HepG2 (cell line): Measurements from ENCODE around the gene VAMP8. TPM values are rescaled to one million over a fixed set of nuclear protein-coding genes. Genes with fewer than 3 reads are reported as not detected.

Experiments used
- ATAC-seq: fragments of 200-7000 bp; cut with Tn5 transposase; 3 replicates; pipeline ENCODE4 v1.9.1; 2020; ENCODE audit warnings: mild to moderate bottlenecking, moderate library complexity
- BruUV-seq: library from RNA; stranded (reverse); fragments of 400-500 nt; replicated peaks from 2 replicates; lab custom pipeline; 2021; lab: Mats Ljungman, UMichigan
- CTCF ChIA-PET: fragments of 300-600 bp; formaldehyde crosslinking; extraction: SDS; loops from one replicate; lab custom pipeline; 2021; ENCODE audit warnings: low total read pairs, inconsistent platforms, low intra/inter-chr PET ratio; lab: Yijun Ruan, JAX
- POLR2A ChIA-PET: fragments of 350-600 bp; sonication (Branson Sonifier 250); formaldehyde crosslinking; loops from one replicate; lab custom pipeline; 2020; ENCODE audit warnings: antibody characterized with exemption, inconsistent platforms; lab: Yijun Ruan, JAX
- DNase-seq: peaks from one replicate; pipeline ENCODE4 v3.0.0-alpha.2; 2015; ENCODE audit warnings: low spot score
- FAIRE-seq: peaks from 3 replicates; lab custom pipeline; 2011; peaks lifted over from hg19 to GRCh38; lab: Jason Lieb, UNC
- H2AFZ ChIP-seq: one replicate; pipeline ENCODE4 v1.6.1; 2011; ENCODE audit warnings: low read length, inconsistent platforms
- H3K27ac ChIP-seq: fragments of 300-600 bp; 3 replicates; pipeline ENCODE4 v1.8.0; 2011; ENCODE audit warnings: mixed run types, mild to moderate bottlenecking, mixed read lengths, low read length, inconsistent platforms; ENCODE audit not compliant: insufficient read depth; ENCODE audit errors: extremely low read length
- H3K27me3 ChIP-seq, 2 experiments: fragments of 200-600 bp in 1 of 2; 2 replicates in 1 of 2; 3 replicates in 1 of 2; pipeline versions ENCODE4 v1.6.0 to v1.8.0; 2011; ENCODE audit warnings: low read length in 2 of 2, mild to moderate bottlenecking in 2 of 2, moderate library complexity in 2 of 2, inconsistent platforms in 1 of 2; ENCODE audit not compliant: insufficient read depth in 2 of 2, control insufficient read depth in 1 of 2
- H3K36me3 ChIP-seq, 2 experiments: fragments of 200-600 bp in 1 of 2; replicated peaks in 1 of 2; 2 replicates in 1 of 2; 3 replicates in 1 of 2; pipeline versions ENCODE4 v1.5.1 to v1.8.0; 2011; ENCODE audit warnings: low read length in 2 of 2, inconsistent platforms in 1 of 2; ENCODE audit not compliant: insufficient read depth in 2 of 2, control insufficient read depth in 1 of 2
- H3K4me1 ChIP-seq: 2 replicates; pipeline ENCODE4 v1.5.1; 2012; ENCODE audit warnings: low read length, inconsistent platforms; ENCODE audit not compliant: insufficient read depth
- H3K4me2 ChIP-seq: 2 replicates; pipeline ENCODE4 v1.6.0; 2011; ENCODE audit warnings: low read depth, low read length, inconsistent platforms
- H3K4me3 ChIP-seq, 3 experiments: fragments of 200-600 bp in 1 of 3; sonication (generic), shearing (Covaris generic) in 1 of 3; replicated peaks in 1 of 3; 2 replicates each; pipeline ENCODE4 v1.5.1; 2011 to 2016; ENCODE audit warnings: low read length in 3 of 3, inconsistent platforms in 2 of 3, low read depth in 2 of 3, mild to moderate bottlenecking in 2 of 3, control low read depth in 1 of 3, mixed read lengths in 1 of 3; ENCODE audit not compliant: insufficient read depth in 1 of 3
- H3K79me2 ChIP-seq: one replicate; pipeline ENCODE4 v1.6.1; 2011; ENCODE audit warnings: low read length, inconsistent platforms; ENCODE audit not compliant: insufficient read depth
- H3K9ac ChIP-seq: 2 replicates; pipeline ENCODE4 v1.6.0; 2011; ENCODE audit warnings: mild to moderate bottlenecking, low read depth, low read length, inconsistent platforms; ENCODE audit not compliant: insufficient read depth
- H3K9me3 ChIP-seq: 2 replicates; pipeline ENCODE4 v1.5.1; 2012; ENCODE audit warnings: mild to moderate bottlenecking, low read length
- H4K20me1 ChIP-seq: 2 replicates; pipeline ENCODE4 v1.6.0; 2011; ENCODE audit warnings: inconsistent platforms, mild to moderate bottlenecking, low read length, moderate library complexity; ENCODE audit not compliant: insufficient read depth
- CCAR2 ChIP-seq: fragments of 200-400 bp; formaldehyde crosslinking; optimal IDR thresholded peaks from 2 replicates; pipeline ENCODE3; 2018; ENCODE audit warnings: low read depth, mild to moderate bottlenecking, low read length, moderate library complexity
- DPF2 ChIP-seq: sonication (generic); formaldehyde crosslinking; IDR thresholded peaks from 2 replicates; pipeline ENCODE4 v1.4.0; 2020; ENCODE audit warnings: mild to moderate bottlenecking, low read depth, missing genetic modification reagents, borderline replicate concordance
- POLR2AphosphoS2 ChIP-seq: IDR thresholded peaks from 2 replicates; pipeline ENCODE4 v1.6.1; 2011; ENCODE audit warnings: low read depth, low read length, improper control_type of control experiment
- POLR2AphosphoS5 ChIP-seq: IDR thresholded peaks from 2 replicates; pipeline ENCODE4 v1.6.1; 2012; ENCODE audit warnings: low read depth, low read length
- SMYD3 ChIP-seq: sonication (generic); formaldehyde crosslinking; IDR thresholded peaks from 2 replicates; pipeline ENCODE4 v1.8.1; 2023; ENCODE audit warnings: mild to moderate bottlenecking, missing genetic modification reagents
- SP1 ChIP-seq, 2 experiments: fragments of 450-650 bp in 1 of 2; sonication (generic) in 1 of 2; formaldehyde crosslinking in 1 of 2; IDR thresholded peaks; 2 replicates each; pipeline versions ENCODE4 v1.4.0 to v1.6.1; 2016 to 2020; ENCODE audit warnings: missing genetic modification reagents in 1 of 2
- THAP11 ChIP-seq: IDR thresholded peaks from 2 replicates; pipeline ENCODE4 v1.6.1; 2016; ENCODE audit warnings: missing biosample characterization, missing genetic modification reagents
- ZNF460 ChIP-seq: sonication (generic); formaldehyde crosslinking; IDR thresholded peaks from 2 replicates; pipeline ENCODE4 v1.5.1; 2020; ENCODE audit warnings: missing genetic modification reagents, mild to moderate bottlenecking, borderline replicate concordance
- WGBS: methylation state at CpG from one replicate; pipeline ENCODE4 v1.1.6; 2017; ENCODE audit warnings: low lambda C conversion rate; 5-methylcytosine and 5-hydroxymethylcytosine counted together
- in situ Hi-C: cut with HindIII; loops from 2 replicates; pipeline ENCODE4 v1.10.0; 2017; ENCODE audit warnings: low pct_unique_long_range_greater_than_20kb; ENCODE audit not compliant: extremely low pct_ligation_motif_present
- intact Hi-C: fragments of 100-400 bp; cut with micrococcal nuclease; formaldehyde crosslinking; loops from one replicate; pipeline ENCODE4 v1.10.0; 2022; ENCODE audit not compliant: unreplicated experiment
- polyA plus RNA-seq, 8 experiments: library from polyadenylated mRNA; depleted of rRNA in 3 of 8; stranded (reverse) in 7 of 8; unstranded in 1 of 8; fragments of >200 nt; fragmentation: Illumina TruSeq in 4 of 8; extraction: Trizol in 4 of 8; gene quantifications; 2 replicates each; pipeline versions ENCODE4 v1.2.1 to v1.2.3, GENCODE V29; 2011 to 2016; ENCODE audit warnings: low read depth in 4 of 8, missing spikeins in 1 of 8, mixed read lengths in 1 of 8; ENCODE audit not compliant: insufficient read depth in 1 of 8
- total RNA-seq, 5 experiments: library from RNA; depleted of rRNA; stranded (reverse); fragments of >200 nt; fragmentation: Illumina TruSeq; extraction: Trizol; gene quantifications; 2 replicates each; pipeline ENCODE4 v1.2.3, GENCODE V29; 2016; ENCODE audit warnings: low read depth in 1 of 5
- TF ChIP-seq, protein P1 (sequence below): sonication (generic); formaldehyde crosslinking; IDR thresholded peaks from 2 replicates; pipeline ENCODE4 v1.5.0; 2020; ENCODE audit warnings: missing genetic modification reagents
- TF ChIP-seq, protein P2 (sequence below): sonication (generic); formaldehyde crosslinking; IDR thresholded peaks from 2 replicates; pipeline ENCODE4; 2020; ENCODE audit warnings: missing genetic modification reagents, mild to moderate bottlenecking, borderline replicate concordance
- TF ChIP-seq, protein P3 (sequence below): sonication (generic); formaldehyde crosslinking; IDR thresholded peaks from 2 replicates; pipeline ENCODE4 v1.5.1; 2020; ENCODE audit warnings: mild to moderate bottlenecking, missing genetic modification reagents

The VAMP8 gene
- total and polyA plus RNA-seq, 2 of the 13 experiments (the other 11 are each of a cell fraction or from before 2014, with no cell fraction given): 83.3 to 157 TPM

DNA sequence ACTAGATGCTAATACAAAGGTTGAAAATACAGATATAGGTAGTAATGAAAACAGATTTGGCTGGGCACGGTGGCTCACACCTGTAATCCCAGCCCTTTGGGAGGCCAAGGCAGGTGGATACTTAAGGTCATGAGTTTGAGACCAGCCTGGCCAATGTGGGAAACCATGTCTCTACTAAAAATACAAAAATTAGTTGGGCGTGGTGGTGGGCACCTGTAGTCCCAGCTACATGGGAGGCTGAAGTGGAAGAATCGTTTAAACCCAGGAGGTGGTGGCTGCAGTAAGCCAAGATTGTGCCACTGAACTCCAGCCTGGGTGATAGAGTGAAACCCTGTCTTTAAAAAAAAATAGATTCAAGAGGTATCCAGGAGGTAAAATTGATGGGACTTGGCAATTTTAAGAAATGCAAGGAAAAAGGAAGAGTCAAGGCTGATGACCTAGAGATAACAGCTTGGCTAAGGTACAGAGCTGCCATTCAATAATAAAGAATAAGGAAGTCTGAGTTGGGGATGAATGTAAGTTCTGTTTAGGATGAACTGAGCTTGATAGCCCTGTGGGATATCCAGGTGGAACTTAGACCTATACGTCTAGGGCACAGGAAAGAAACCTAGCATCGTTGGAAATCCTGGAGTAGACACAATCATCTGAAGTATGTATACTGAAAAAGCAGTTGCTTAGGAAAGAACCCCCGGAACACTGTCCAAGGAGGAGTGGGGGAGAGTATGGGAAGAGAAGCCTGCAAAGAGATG is 29.4 kb upstream of the VAMP8 start:
- Histone ChIP-seq H4K20me1 (peaks cover 15% of the 10 kb centered on the region), H3K27me3 (no peaks in the 10 kb centered on the region), H3K79me2 (no peaks in the 10 kb centered on the region), H3K9me3 (no peaks in the 10 kb centered on the region), H3K4me2 (no peak overlapping the region), H3K27ac (no peak overlapping the region), H3K36me3 (peaks cover 27 to 59% of the 10 kb centered on the region in 2 experiments), H2AFZ (no peak overlapping the region), H3K4me1 (peaks cover 5% of the 10 kb centered on the region), H3K4me3 (no peak overlapping the region), H3K9ac (no peak overlapping the region)
- 90% methylated on average over 6 of the region's 6 CpGs for WGBS
- in situ Hi-C loops: no loop called here
- ChIA-PET POLR2A (interaction anchor here (0.9 to 20.8 kb wide), 7 partner anchors 6 to 127 kb away, joined by 4 to 645 read pairs (median 43); partner anchors contain the start of genes C2orf68, GGCX, MAT2A and RNF181), CTCF (no interaction called here)
- ATAC-seq (peak; percentile 6), DNase-seq (no peak), FAIRE-seq (no peak)
- no TSS peak for BruUV-seq
- intact Hi-C loops: no loop called here
- TF ChIP-seq DPF2 (no peak), SMYD3 (CRISPR knock-in tag) (no peak), POLR2AphosphoS5 (peak; percentile 0; the same call in 1 of the 2 replicates), ZNF460 (peak; percentile 35; the same call in 1 of the 2 replicates), CCAR2 (no peak), POLR2AphosphoS2 (peak; percentile 84; the same call in 1 of the 2 replicates), THAP11 (CRISPR knock-in tag) (peak; percentile 8; the same call in 1 of the 2 replicates), SP1 (IDR thresholded peaks at IDR 0.05) (no peak), SP1 (CRISPR knock-in tag; IDR thresholded peaks at IDR 0.05) (no peak)
- TF ChIP-seq, protein P1, sequence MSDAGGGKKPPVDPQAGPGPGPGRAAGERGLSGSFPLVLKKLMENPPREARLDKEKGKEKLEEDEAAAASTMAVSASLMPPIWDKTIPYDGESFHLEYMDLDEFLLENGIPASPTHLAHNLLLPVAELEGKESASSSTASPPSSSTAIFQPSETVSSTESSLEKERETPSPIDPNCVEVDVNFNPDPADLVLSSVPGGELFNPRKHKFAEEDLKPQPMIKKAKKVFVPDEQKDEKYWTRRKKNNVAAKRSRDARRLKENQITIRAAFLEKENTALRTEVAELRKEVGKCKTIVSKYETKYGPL (CRISPR knock-in tag): no peak
- TF ChIP-seq, protein P2, sequence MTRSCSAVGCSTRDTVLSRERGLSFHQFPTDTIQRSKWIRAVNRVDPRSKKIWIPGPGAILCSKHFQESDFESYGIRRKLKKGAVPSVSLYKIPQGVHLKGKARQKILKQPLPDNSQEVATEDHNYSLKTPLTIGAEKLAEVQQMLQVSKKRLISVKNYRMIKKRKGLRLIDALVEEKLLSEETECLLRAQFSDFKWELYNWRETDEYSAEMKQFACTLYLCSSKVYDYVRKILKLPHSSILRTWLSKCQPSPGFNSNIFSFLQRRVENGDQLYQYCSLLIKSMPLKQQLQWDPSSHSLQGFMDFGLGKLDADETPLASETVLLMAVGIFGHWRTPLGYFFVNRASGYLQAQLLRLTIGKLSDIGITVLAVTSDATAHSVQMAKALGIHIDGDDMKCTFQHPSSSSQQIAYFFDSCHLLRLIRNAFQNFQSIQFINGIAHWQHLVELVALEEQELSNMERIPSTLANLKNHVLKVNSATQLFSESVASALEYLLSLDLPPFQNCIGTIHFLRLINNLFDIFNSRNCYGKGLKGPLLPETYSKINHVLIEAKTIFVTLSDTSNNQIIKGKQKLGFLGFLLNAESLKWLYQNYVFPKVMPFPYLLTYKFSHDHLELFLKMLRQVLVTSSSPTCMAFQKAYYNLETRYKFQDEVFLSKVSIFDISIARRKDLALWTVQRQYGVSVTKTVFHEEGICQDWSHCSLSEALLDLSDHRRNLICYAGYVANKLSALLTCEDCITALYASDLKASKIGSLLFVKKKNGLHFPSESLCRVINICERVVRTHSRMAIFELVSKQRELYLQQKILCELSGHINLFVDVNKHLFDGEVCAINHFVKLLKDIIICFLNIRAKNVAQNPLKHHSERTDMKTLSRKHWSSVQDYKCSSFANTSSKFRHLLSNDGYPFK (CRISPR knock-in tag): no peak
- TF ChIP-seq, protein P3, sequence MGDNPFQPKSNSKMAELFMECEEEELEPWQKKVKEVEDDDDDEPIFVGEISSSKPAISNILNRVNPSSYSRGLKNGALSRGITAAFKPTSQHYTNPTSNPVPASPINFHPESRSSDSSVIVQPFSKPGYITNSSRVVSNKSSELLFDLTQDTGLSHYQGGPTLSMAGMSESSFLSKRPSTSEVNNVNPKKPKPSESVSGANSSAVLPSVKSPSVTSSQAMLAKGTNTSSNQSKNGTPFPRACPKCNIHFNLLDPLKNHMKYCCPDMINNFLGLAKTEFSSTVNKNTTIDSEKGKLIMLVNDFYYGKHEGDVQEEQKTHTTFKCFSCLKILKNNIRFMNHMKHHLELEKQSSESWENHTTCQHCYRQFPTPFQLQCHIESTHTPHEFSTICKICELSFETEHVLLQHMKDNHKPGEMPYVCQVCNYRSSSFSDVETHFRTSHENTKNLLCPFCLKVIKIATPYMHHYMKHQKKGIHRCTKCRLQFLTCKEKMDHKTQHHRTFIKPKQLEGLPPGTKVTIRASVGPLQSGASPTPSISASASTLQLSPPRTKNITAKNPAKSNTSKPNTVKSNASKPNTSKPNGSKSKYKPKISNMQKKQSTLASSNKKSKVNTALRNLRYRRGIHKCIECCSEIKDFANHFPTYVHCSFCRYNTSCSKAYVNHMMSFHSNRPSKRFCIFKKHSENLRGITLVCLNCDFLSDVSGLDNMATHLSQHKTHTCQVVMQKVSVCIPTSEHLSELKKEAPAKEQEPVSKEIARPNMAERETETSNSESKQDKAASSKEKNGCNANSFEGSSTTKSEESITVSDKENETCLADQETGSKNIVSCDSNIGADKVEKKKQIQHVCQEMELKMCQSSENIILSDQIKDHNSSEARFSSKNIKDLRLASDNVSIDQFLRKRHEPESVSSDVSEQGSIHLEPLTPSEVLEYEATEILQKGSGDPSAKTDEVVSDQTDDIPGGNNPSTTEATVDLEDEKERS: 0 out of 2 replicates have a peak, but pooled peaks have one; percentile 26
